T-helper 17 cell (primary cell): Measurements from ENCODE around the gene KAT6B. TPM values are rescaled to one million over a fixed set of nuclear protein-coding genes. Genes with fewer than 3 reads are reported as not detected.

Experiments used
- ATAC-seq: fragments of 150-1000 bp; cut with Tn5 transposase; 2 replicates; pipeline ENCODE4 v1.10.0; 2021; ENCODE audit warnings: mild to moderate bottlenecking, moderate library complexity
- DNase-seq, 3 donors: peaks; one replicate each; pipeline versions ENCODE4 v3.0.0 to v3.0.0-alpha.2; 2020 to 2021
- H3K9me3 ChIP-seq: one replicate; pipeline ENCODE4 v1.7.0; 2013; ENCODE audit warnings: low read length, mild to moderate bottlenecking; ENCODE audit not compliant: control insufficient read depth, poor library complexity, severe bottlenecking
- H3K27ac Mint-ChIP-seq: one replicate; pipeline ENCODE4 v1.8.0; 2022; ENCODE audit warnings: mild to moderate bottlenecking, moderate library complexity, mixed read lengths
- H3K27me3 Mint-ChIP-seq: one replicate; pipeline ENCODE4 v1.8.0; 2022; ENCODE audit warnings: mixed read lengths
- H3K36me3 Mint-ChIP-seq: one replicate; pipeline ENCODE4 v1.8.0; 2022; ENCODE audit warnings: low read depth, mixed read lengths
- H3K4me1 Mint-ChIP-seq: one replicate; pipeline ENCODE4 v1.8.0; 2022; ENCODE audit warnings: mild to moderate bottlenecking, mixed read lengths
- H3K4me3 Mint-ChIP-seq: one replicate; pipeline ENCODE4 v1.8.0; 2022; ENCODE audit warnings: mild to moderate bottlenecking, moderate library complexity, mixed read lengths
- total RNA-seq, 4 donors: library from RNA in 2 of 4; stranded (reverse) in 2 of 4; gene quantifications; one replicate each; pipeline ENCODE4 v1.2.3 and lab custom pipeline; 2022 to 2026

Gene KAT6B
- total RNA-seq, 2 donors from 2014 or later, result 81.9 to 84.6 TPM

DNA sequence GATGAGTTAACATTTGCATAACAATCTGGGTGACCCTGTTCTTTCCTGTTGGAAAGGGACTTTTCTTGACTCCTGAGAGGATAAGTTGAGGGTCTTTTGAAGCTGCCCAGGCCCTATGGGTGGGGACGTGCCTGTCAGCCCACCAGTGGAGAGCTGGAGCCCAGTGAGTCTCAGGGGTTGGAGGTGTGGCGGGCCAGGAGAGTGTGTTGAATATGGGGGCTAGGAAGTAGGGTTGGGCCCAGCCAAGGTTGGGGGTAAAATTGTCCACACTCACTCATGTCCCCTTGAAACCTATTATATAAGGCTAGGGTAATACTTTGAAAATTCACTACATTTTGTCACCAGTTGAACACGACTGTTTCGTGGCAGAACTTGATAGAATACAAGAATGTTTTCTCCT is 17.9 kb upstream of the KAT6B start:
- no peaks in the 10 kb centered on the region for H3K4me1 Mint-ChIP-seq
- H3K4me3 Mint-ChIP-seq, result no peak overlapping the region
- H3K27ac Mint-ChIP-seq, result no peak overlapping the region
- no peaks in the 10 kb centered on the region for H3K27me3 Mint-ChIP-seq
- ATAC-seq (no peak), DNase-seq (no peak)
- H3K9me3 ChIP-seq, result no peaks in the 10 kb centered on the region
- H3K36me3 Mint-ChIP-seq, result no peaks in the 10 kb centered on the region

DNA sequence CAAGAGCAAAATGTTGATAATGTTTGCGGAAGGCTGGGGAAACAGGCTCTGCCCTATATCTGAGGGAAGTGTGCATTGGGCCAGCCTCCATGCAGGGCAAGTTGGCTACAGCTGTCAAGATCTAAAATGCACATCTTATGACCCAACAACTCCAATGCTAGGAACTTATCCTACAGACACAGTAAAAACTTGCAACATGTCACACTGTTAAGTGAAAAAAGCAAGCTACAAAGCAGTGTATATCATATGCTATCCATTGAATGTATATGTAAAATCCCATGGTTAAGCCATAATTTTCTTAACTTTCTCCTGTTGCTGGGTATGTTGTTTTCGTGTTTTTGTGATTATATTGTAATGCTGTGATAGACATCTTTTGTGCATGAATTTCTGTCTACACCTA is 16.3 kb upstream of the KAT6B start:
- H3K27ac Mint-ChIP-seq, result no peak overlapping the region
- H3K4me1 Mint-ChIP-seq, result no peaks in the 10 kb centered on the region
- no peak for ATAC-seq
- H3K27me3 Mint-ChIP-seq, result no peaks in the 10 kb centered on the region
- no peaks in the 10 kb centered on the region for H3K9me3 ChIP-seq
- DNase-seq, result no peak
- no peak overlapping the region for H3K4me3 Mint-ChIP-seq
- no peaks in the 10 kb centered on the region for H3K36me3 Mint-ChIP-seq

DNA sequence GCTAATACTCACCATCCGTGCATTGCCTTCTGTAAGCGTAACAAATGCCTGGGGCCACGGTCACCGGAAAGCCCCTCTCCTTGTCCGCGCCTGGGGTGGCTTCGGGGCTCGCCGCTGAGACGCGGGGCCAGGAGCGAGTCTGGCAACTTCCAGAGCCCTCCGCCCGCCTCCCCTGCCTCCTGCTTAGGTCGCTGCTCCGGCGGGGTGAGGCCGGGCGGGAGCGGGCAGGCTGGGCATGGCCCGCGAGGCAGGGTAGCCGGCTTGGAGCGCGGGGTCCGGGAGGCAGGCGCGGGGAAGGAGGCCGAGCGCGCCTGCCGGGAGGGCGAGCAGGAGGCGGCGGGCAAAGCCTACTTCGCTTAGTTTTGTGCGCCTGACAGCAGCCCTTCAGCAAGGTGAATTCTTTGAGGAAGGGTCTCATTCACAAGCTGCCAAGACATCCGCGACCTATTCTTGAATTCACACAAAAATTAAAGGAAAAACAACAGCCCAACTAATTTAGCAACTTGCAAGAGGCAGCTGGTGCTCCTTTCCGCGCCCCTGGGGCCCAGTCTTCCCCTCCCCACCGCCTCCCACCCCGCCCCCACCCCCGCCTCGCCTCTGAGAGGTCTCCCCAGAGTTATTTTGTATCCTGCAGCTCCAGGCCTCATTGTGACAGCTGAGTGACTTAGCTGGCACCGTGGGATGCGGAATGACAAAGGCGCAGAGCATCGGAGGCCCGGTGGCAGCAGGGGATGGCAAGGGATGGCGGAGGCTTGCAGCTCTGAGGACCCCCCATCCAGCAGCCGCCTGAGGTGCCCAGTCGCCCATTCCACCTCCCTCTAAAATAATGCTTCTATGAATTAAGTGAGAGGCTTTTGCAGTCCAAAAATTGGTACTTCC is 12.8 kb upstream of the KAT6B start:
- no peaks in the 10 kb centered on the region for H3K9me3 ChIP-seq

DNA sequence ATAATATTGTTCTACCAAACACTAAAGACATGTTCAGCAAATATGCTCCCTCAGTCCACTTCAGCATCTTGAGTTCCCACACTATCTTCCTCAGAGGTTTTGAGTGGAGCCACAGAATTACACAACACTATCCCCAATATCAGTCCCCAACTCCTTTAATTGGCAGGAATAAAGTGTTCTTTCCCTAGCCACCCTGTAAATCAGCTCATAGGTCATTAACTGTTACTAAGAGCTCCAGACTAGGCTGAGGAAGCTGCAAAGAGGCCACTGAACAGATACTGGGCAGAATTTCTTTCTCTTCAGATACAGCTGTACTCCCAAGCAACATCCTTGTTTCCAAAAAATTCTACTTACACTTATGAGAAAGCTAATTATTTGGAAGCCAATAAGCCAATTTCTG is 11.6 kb upstream of the KAT6B start:
- no peak for DNase-seq

More for the DNA sequence above, 12.8 kb upstream of the KAT6B start:
- H3K4me1 Mint-ChIP-seq, result no peaks in the 10 kb centered on the region
- no peak overlapping the region for H3K27ac Mint-ChIP-seq
- no peak overlapping the region for H3K4me3 Mint-ChIP-seq
- ATAC-seq (no peak), DNase-seq (no peak)
- H3K27me3 Mint-ChIP-seq, result no peaks in the 10 kb centered on the region
- no peaks in the 10 kb centered on the region for H3K36me3 Mint-ChIP-seq

DNA sequence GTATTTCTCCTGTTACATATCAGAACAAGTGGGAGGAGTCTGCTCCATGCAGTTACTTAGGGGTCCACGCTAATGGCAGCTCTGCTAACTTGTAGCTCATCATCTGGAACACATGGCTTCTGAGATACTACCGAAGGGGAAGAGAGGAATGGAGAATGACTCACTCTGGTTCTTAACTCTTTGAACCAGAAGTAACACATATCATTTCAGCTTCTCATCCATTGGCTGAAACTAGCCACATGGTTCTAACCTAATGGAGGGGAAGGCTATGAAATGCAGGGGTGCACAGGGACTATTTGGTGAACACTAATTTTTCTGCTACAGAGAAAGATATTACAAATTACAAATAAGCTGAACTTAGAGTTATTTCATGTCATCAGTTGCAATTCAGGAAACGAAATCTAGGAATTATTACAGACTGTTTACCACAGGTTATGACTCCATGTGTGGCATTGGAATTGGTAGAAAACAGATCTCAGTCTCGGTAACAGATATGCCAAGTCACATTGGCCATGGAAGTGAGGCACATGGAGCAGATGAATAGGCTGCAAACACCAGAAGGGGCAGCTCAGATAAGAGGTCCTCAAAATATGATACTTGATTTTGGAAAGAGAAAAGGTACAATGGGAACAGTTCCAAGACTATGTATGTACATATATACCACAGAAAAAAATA is 9.4 kb upstream of the KAT6B start:
- peaks cover 6% of the 10 kb centered on the region for H3K4me1 Mint-ChIP-seq

More for the DNA sequence above, 11.6 kb upstream of the KAT6B start:
- no peak for ATAC-seq
- Mint-ChIP-seq H3K4me3 (no peak overlapping the region), H3K27ac (no peak overlapping the region), H3K4me1 (no peaks in the 10 kb centered on the region), H3K36me3 (no peaks in the 10 kb centered on the region), H3K27me3 (no peaks in the 10 kb centered on the region)
- no peaks in the 10 kb centered on the region for H3K9me3 ChIP-seq

GRCh38 chr10:74821501-74821900 is 4.9 kb upstream of the KAT6B start:
- H3K4me3 Mint-ChIP-seq, result peak overlapping the region; percentile 63
- no peaks in the 10 kb centered on the region for H3K9me3 ChIP-seq
- H3K36me3 Mint-ChIP-seq, result no peaks in the 10 kb centered on the region
- H3K4me1 Mint-ChIP-seq, result peaks cover 36% of the 10 kb centered on the region
- ATAC-seq (no peak), DNase-seq (no peak)
- H3K27me3 Mint-ChIP-seq, result no peaks in the 10 kb centered on the region
- peak overlapping the region; percentile 83 for H3K27ac Mint-ChIP-seq

More for the DNA sequence above, 9.4 kb upstream of the KAT6B start:
- DNase-seq (no peak), ATAC-seq (no peak)
- H3K36me3 Mint-ChIP-seq, result no peaks in the 10 kb centered on the region
- no peaks in the 10 kb centered on the region for H3K9me3 ChIP-seq
- H3K27ac Mint-ChIP-seq, result no peak overlapping the region
- H3K4me3 Mint-ChIP-seq, result no peak overlapping the region
- no peaks in the 10 kb centered on the region for H3K27me3 Mint-ChIP-seq

- Mint-ChIP-seq H3K27ac (peak overlapping the region; percentile 83), H3K4me3 (peak overlapping the region; percentile 28), H3K27me3 (no peaks in the 10 kb centered on the region)
These were observed 4.3 kb upstream of the KAT6B start for GRCh38 chr10:74822101-74822500.

GRCh38 chr10:74822521-74823089 is 3.8 kb upstream of the KAT6B start:
- Mint-ChIP-seq H3K27me3 (no peaks in the 10 kb centered on the region), H3K4me3 (peak overlapping the region; percentile 33), H3K4me1 (peaks cover 44% of the 10 kb centered on the region), H3K36me3 (peaks cover 2% of the 10 kb centered on the region), H3K27ac (peak overlapping the region; percentile 83)
- no peak for DNase-seq
- H3K9me3 ChIP-seq, result no peaks in the 10 kb centered on the region
- ATAC-seq, result no peak

More at GRCh38 chr10:74822101-74822500, 4.3 kb upstream of the KAT6B start:
- Mint-ChIP-seq H3K4me1 (peaks cover 39% of the 10 kb centered on the region), H3K36me3 (peaks cover 2% of the 10 kb centered on the region)
- DNase-seq, result no peak
- no peaks in the 10 kb centered on the region for H3K9me3 ChIP-seq
- no peak for ATAC-seq

DNA sequence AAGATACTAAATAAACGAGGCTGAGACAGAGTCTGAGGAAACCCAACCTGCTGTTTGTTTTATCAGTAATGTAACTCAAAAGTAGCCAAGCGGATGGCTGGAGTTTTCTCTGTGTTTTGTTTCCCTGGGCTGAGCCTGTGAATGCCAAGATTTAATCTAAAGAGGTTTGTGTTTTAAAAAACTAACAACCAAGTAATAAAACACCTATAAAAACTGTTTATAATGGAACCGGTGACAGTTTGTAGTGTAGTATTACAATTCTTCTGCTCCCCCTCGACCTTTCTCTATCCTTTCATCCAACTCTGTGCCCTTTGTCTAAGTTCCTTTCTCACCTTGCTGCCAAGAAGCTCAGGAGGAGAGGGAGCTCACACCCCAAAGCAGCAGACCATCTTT is 2.6 kb upstream of the KAT6B start:
- no peaks in the 10 kb centered on the region for H3K9me3 ChIP-seq
- peaks cover 51% of the 10 kb centered on the region for H3K4me1 Mint-ChIP-seq
- peak overlapping the region; percentile 83 for H3K27ac Mint-ChIP-seq
- H3K36me3 Mint-ChIP-seq, result peaks cover 4% of the 10 kb centered on the region
- H3K27me3 Mint-ChIP-seq, result no peaks in the 10 kb centered on the region
- peak overlapping the region; percentile 96 for H3K4me3 Mint-ChIP-seq
- DNase-seq, result no peak
- no peak for ATAC-seq

DNA sequence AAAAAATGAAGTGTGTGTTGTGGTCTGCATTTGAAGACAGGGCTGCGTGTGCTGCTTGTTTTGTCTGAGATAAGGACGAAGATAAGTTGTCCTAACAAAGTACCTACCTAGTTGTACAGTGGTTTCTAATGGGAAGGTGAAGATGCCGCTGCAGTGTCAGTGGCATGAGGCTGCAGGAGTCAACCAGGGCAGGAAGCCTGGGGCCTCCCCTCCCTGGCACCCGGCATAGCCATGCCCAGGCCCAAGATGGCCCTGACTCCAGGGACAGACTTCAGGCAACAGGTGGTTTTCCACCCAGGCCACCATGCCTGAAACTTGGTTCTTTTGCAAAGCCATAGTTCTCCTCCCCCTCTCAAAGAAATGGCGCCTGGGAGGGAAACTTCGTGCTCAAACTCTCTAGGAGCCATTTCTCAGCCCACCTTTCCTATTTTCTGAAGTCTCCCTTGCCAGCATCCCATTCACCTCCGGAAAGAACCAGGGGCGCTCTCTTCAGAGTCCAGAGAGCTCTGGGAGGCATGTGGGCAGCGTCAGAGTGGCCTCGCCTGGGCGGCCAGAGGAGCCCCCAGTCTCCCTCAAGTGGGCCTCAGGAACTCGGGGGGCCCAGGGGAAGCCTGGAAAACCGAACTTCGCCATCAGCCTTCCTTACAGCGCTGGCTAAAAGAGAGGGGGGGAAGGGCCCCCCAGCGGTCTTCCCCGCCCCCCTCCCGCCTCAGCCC is 2.1 kb upstream of the KAT6B start:
- H3K27me3 Mint-ChIP-seq, result no peaks in the 10 kb centered on the region
- H3K9me3 ChIP-seq, result no peaks in the 10 kb centered on the region
- H3K36me3 Mint-ChIP-seq, result peaks cover 4% of the 10 kb centered on the region
- peaks cover 57% of the 10 kb centered on the region for H3K4me1 Mint-ChIP-seq
- H3K4me3 Mint-ChIP-seq, result peak overlapping the region; percentile 96
- peak; percentile 11 to 15 (median 12) for DNase-seq
- no peak for ATAC-seq
- peak overlapping the region; percentile 83 for H3K27ac Mint-ChIP-seq

- H3K9me3 ChIP-seq, result no peaks in the 10 kb centered on the region
- Mint-ChIP-seq H3K36me3 (peaks cover 4% of the 10 kb centered on the region), H3K27me3 (no peaks in the 10 kb centered on the region), H3K4me1 (peaks cover 57% of the 10 kb centered on the region), H3K27ac (peak overlapping the region; percentile 83), H3K4me3 (peak overlapping the region; percentile 96)
- ATAC-seq (no peak), DNase-seq (peak in 1 of 3 donors; percentile 17)
These were observed 1.5 kb upstream of the KAT6B start for GRCh38 chr10:74824900-74825370.

DNA sequence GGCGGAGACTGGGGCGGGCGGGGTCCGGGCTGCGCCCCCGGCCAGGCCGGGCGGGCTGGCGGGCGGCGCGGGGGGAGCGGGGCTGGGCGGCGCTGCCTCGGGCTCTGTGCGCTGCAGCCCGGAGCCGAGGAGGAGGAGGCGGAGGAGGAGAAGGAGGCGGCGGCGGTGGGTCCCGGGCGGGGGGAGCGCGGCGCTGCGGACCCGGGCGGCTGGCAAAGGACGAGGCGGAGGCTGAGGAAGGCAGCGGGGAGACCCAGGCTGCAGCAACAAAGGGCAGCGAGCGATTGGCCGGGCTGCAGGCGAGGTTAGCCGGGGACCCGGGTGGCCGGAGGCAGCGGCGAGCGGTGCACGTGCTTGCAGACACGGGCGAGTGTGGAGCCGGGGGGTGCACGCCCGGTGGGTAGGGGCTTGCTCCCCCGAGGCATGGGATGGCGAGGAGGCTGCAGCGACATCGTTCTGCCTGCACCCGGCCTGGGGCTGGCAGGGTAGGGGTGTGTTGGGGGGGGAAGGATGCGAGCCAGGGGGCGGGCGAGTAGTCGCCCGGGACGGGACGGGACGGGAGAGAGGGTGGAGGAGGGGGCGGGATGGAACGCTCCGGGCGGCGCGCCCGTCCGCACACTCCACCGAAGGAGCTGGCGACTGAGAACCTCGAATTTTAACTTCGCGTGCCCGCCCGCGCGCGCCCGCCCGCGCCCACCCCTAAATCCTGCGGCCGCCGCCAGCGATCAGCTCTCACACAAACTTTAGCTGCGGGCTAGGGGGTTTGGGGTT is 844 bp upstream of the KAT6B start:
- peak; percentile 48 to 63 (median 58) for DNase-seq
- Mint-ChIP-seq H3K27ac (peak overlapping the region; percentile 95), H3K36me3 (peaks cover 4% of the 10 kb centered on the region), H3K4me1 (peaks cover 61% of the 10 kb centered on the region), H3K4me3 (peak overlapping the region; percentile 96), H3K27me3 (no peaks in the 10 kb centered on the region)
- ATAC-seq, result no peak
- no peaks in the 10 kb centered on the region for H3K9me3 ChIP-seq
